VCaP (cell line): ENCODE measurements around the gene HTT-AS.

Source experiments
- H3K27ac ChIP-seq: fragments of 450-650 bp; 2 replicates; pipeline ENCODE4 v1.5.1; 2017
- CTCF ChIP-seq: fragments of 450-650 bp; conservative IDR thresholded peaks from 2 replicates; pipeline ENCODE4 v1.5.1; 2017; ENCODE audit warnings: mild to moderate bottlenecking, moderate library complexity

Gene HTT-AS

DNA sequence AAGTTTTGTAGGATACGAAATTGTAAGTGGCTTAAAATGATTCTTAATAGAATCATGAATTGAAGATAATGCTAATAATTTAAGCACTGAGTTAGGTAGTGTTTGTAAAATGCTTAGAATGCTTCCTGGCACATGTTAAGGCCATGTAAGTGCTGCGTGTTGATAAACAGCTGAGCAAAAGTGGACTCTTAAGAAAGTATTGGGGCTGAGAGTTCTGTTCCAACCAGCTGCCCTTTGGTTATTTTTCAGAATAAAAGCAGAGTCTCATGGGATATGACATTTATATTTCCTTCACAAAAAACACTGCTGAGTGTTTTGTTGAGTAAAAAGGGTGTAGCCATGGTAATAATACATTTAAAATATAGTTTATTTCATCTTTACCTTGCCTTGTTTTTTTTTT is 42.6 kb upstream of the HTT-AS start:
- no peak for TF ChIP-seq CTCF

DNA sequence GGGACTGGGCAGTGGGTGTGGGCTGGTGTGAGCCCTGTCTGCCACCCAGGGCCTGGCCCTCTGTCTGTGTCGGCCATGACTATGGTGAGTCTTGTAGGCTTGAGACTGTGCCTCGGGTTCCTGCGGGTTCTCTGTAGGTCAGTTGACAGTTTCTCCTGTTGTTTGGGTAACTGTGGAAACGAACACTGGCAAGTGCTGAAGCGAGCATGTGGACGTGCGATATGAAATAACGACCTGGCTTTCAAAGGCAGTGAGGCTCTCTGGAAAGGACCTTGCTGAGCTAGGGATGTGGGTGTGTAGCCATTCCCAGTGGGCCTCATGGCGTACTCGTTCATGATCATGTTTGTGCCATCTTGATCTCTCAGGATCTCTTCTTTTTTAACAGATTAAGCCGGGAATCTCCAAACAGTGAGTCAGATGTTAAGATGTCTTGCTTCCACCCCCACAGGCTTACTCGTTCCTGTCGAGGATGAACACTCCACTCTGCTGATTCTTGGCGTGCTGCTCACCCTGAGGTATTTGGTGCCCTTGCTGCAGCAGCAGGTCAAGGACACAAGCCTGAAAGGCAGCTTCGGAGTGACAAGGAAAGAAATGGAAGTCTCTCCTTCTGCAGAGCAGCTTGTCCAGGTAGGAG is 41.4 kb upstream of the HTT-AS start:
- no peak overlapping the region for H3K27ac ChIP-seq
- TF ChIP-seq CTCF = no peak

More for the DNA sequence above, 42.6 kb upstream of the HTT-AS start:
- no peak overlapping the region for H3K27ac ChIP-seq

GRCh38 chr4:3114377-3114776 is 40.0 kb upstream of the HTT-AS start:
- TF ChIP-seq CTCF = no peak
- H3K27ac ChIP-seq = no peak overlapping the region

GRCh38 chr4:3112609-3113469 is 38.5 kb upstream of the HTT-AS start:
- no peak overlapping the region for H3K27ac ChIP-seq
- no peak for TF ChIP-seq CTCF

DNA sequence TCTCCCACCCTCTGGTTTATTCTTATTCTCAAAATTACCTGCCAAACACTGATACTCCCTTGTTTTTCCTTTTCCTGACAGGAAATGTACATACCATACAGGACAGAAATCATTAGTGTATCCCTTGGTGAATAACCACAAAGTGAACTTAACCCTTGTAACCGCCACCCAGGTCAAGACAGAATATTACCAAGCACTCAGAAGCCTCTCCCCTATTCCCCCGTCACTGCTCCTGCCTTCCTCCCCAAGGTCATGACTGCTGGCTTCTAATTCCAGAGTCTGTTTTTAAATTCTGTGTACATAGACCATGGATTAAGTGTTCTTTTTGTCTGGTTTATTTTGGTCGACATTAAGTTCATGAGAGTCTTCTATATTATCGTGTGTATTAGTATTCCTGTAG is 37.9 kb upstream of the HTT-AS start:
- TF ChIP-seq CTCF = no peak
- H3K27ac ChIP-seq = peak overlapping the region; percentile 45; the same call in 1 of the 2 replicates

GRCh38 chr4:3111461-3111860 is 37.1 kb upstream of the HTT-AS start:
- peak overlapping the region; percentile 45 for H3K27ac ChIP-seq
- no peak for TF ChIP-seq CTCF

- TF ChIP-seq CTCF = no peak
Measured at GRCh38 chr4:3108211-3108610, 33.9 kb upstream of the HTT-AS start.

More at GRCh38 chr4:3108211-3108610, 33.9 kb upstream of the HTT-AS start:
- no peak overlapping the region for H3K27ac ChIP-seq
